ENCODE data around the gene TMCO4. TPM values are rescaled to one million over a fixed set of nuclear protein-coding genes. Genes with fewer than 3 reads are reported as not detected.

Gene TMCO4
- total RNA-seq, 2 experiments from 2014 or later = 1.2 to 8.1 TPM

- TF ChIP-seq, protein P1, sequence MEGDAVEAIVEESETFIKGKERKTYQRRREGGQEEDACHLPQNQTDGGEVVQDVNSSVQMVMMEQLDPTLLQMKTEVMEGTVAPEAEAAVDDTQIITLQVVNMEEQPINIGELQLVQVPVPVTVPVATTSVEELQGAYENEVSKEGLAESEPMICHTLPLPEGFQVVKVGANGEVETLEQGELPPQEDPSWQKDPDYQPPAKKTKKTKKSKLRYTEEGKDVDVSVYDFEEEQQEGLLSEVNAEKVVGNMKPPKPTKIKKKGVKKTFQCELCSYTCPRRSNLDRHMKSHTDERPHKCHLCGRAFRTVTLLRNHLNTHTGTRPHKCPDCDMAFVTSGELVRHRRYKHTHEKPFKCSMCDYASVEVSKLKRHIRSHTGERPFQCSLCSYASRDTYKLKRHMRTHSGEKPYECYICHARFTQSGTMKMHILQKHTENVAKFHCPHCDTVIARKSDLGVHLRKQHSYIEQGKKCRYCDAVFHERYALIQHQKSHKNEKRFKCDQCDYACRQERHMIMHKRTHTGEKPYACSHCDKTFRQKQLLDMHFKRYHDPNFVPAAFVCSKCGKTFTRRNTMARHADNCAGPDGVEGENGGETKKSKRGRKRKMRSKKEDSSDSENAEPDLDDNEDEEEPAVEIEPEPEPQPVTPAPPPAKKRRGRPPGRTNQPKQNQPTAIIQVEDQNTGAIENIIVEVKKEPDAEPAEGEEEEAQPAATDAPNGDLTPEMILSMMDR (conservative IDR thresholded peaks at IDR 0.05; ENCODE audit: low read length) = peak; percentile 91
- TF ChIP-seq EZH2phosphoT487 (IDR thresholded peaks at IDR 0.05; ENCODE audit: borderline replicate concordance, low read depth, low read length) = no peak
- H3K4me1 ChIP-seq (ENCODE audit: insufficient read depth, low read length, poor library complexity, severe bottlenecking) = peaks cover 7% of the 10 kb centered on the region
- BruUV-seq (replicated peaks) = no TSS peak
- no peak overlapping the region for H3K4me3 ChIP-seq (ENCODE audit: low read depth, low read length, poor library complexity, severe bottlenecking)
- H3K9me2 ChIP-seq (ENCODE audit: insufficient read depth, low read length) = no peaks in the 10 kb centered on the region
- H3K79me2 ChIP-seq (ENCODE audit: insufficient read depth, low read depth, low read length) = no peaks in the 10 kb centered on the region
- H3K36me3 ChIP-seq (ENCODE audit: insufficient read depth, low read length) = no peaks in the 10 kb centered on the region
- no peaks in the 10 kb centered on the region for H3K9me3 ChIP-seq (ENCODE audit: low read length)
- ChIA-PET POLR2A (no interaction called here), CTCF (ENCODE audit: unreplicated experiment) (no interaction called here)
- peak; percentile 44 for DNase-seq (ENCODE audit: low spot score)
- no peak overlapping the region for H3K4me2 ChIP-seq (ENCODE audit: low read length)
- intact Hi-C loops (cut with micrococcal nuclease; ENCODE audit: unreplicated experiment) = loop anchor here (1.0 kb wide), 1 partner anchor 110 kb away; no protein-coding TSS in a partner anchor
- H2AFZ ChIP-seq (ENCODE audit: low read length) = no peak overlapping the region
- no peak overlapping the region for H3K27ac ChIP-seq (ENCODE audit: low read depth, low read length, poor library complexity, severe bottlenecking)
- no peaks in the 10 kb centered on the region for H4K20me1 ChIP-seq (ENCODE audit: insufficient read depth, low read length)
These were observed 37.4 kb downstream of the TMCO4 start for GRCh38 chr1:19762175-19762779.

DNA sequence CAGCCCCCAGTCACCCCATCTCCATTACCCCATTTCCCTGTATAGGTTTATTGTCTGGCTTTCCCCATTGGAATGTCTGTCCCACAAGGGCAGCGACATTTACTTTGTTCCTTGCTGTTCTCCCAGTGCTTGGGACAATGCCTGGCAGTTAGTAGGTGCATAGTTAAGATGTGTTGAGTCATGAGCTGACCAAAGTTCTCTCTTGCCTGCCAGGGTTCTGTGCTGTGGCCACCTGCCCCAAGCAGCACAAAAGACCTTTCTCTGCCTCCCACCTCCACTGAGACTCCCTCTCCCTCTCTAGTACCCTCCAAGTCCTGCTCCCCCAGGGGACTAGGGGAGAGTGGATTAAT lies 40.0 kb downstream of the TMCO4 start:
- no peaks in the 10 kb centered on the region for H4K20me1 ChIP-seq (ENCODE audit: insufficient read depth, low read length)
- H2AFZ ChIP-seq (ENCODE audit: low read length) = no peak overlapping the region
- ChIA-PET CTCF (ENCODE audit: unreplicated experiment) (no interaction called here), POLR2A (no interaction called here)
- H3K79me2 ChIP-seq (ENCODE audit: insufficient read depth, low read depth, low read length) = no peaks in the 10 kb centered on the region
- H3K9me2 ChIP-seq (ENCODE audit: insufficient read depth, low read length) = no peaks in the 10 kb centered on the region
- H3K4me2 ChIP-seq (ENCODE audit: low read length) = no peak overlapping the region
- H3K27ac ChIP-seq (ENCODE audit: low read depth, low read length, poor library complexity, severe bottlenecking) = no peak overlapping the region
- DNase-seq (ENCODE audit: low spot score) = no peak
- H3K4me3 ChIP-seq (ENCODE audit: low read depth, low read length, poor library complexity, severe bottlenecking) = no peak overlapping the region
- peaks cover 2% of the 10 kb centered on the region for H3K4me1 ChIP-seq (ENCODE audit: insufficient read depth, low read length, poor library complexity, severe bottlenecking)
- TF ChIP-seq EZH2phosphoT487 (IDR thresholded peaks at IDR 0.05; ENCODE audit: borderline replicate concordance, low read depth, low read length) = no peak
- TF ChIP-seq, protein P1 (conservative IDR thresholded peaks at IDR 0.05; ENCODE audit: low read length) = no peak
- H3K9me3 ChIP-seq (ENCODE audit: low read length) = no peaks in the 10 kb centered on the region
- intact Hi-C loops (cut with micrococcal nuclease; ENCODE audit: unreplicated experiment) = no loop called here
- BruUV-seq (replicated peaks) = no TSS peak
- no peaks in the 10 kb centered on the region for H3K36me3 ChIP-seq (ENCODE audit: insufficient read depth, low read length)

DNA sequence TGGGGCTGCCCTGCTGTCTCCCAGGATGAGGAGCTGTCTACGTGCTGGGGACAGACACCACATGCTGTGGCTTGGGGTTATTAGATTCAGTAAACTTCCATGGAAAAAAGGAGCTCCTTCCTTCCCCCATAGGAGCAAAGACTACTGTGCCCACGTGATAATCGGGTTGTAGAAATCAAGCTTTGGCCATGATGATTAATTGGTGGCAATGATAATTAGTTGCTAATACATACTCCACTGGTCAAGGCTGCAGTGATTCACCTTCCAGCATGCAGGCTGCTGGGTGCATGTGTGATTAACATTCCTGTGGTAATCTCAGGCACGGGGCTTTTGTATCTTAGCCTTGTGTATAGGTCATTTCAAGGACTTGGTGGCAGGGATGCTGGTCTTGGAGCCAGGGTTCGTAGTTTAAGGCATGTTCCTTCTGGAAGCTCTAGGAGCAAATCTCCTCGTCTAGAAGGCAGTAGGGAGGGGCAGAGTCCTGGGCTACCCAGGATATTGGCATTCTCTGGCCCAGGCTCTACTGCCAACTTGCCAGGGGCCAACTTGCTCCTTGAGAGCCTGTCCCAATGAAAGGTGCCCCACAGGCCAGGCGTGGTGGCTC lies 41.4 kb downstream of the TMCO4 start:
- DNase-seq (ENCODE audit: low spot score) = no peak
- Histone ChIP-seq H3K4me2 (ENCODE audit: low read length) (no peak overlapping the region), H3K4me3 (ENCODE audit: low read depth, low read length, poor library complexity, severe bottlenecking) (no peak overlapping the region), H2AFZ (ENCODE audit: low read length) (no peak overlapping the region), H3K27ac (ENCODE audit: low read depth, low read length, poor library complexity, severe bottlenecking) (no peak overlapping the region), H3K9me3 (ENCODE audit: low read length) (no peaks in the 10 kb centered on the region), H4K20me1 (ENCODE audit: insufficient read depth, low read length) (no peaks in the 10 kb centered on the region), H3K9me2 (ENCODE audit: insufficient read depth, low read length) (no peaks in the 10 kb centered on the region), H3K36me3 (ENCODE audit: insufficient read depth, low read length) (no peaks in the 10 kb centered on the region), H3K4me1 (ENCODE audit: insufficient read depth, low read length, poor library complexity, severe bottlenecking) (no peaks in the 10 kb centered on the region), H3K79me2 (ENCODE audit: insufficient read depth, low read depth, low read length) (no peaks in the 10 kb centered on the region)
- POLR2A ChIA-PET = interaction anchor here (0.5 kb wide), 1 partner anchor 46 kb away, joined by 3 read pairs; no protein-coding TSS in a partner anchor
- BruUV-seq (replicated peaks) = no TSS peak
- no peak for TF ChIP-seq EZH2phosphoT487 (IDR thresholded peaks at IDR 0.05; ENCODE audit: borderline replicate concordance, low read depth, low read length)
- TF ChIP-seq, protein P1 (conservative IDR thresholded peaks at IDR 0.05; ENCODE audit: low read length) = no peak
- intact Hi-C loops (cut with micrococcal nuclease; ENCODE audit: unreplicated experiment) = no loop called here
- CTCF ChIA-PET (ENCODE audit: unreplicated experiment) = no interaction called here
